Heart left ventricle (tissue), 16 donors: ENCODE data around the gene RALGAPA2. TPM values are rescaled to one million over a fixed set of nuclear protein-coding genes. Genes with fewer than 3 reads are reported as not detected.

Experiments used
- ATAC-seq, 4 donors: fragments of 200-7000 bp; cut with Tn5 transposase; one replicate each; pipeline ENCODE4 v1.9.1; 2020 to 2022; ENCODE audit warnings: moderate library complexity in 4 of 4, mild to moderate bottlenecking in 3 of 4, moderate number of reproducible peaks in 1 of 4
- DNase-seq, 5 donors: peaks; one replicate each; pipeline ENCODE4 v3.0.0-alpha.2; 2020
- H3K27ac ChIP-seq, 12 donors: fragments of 200-600 bp; sonication (generic) in 4 of 12; one replicate each; pipeline versions ENCODE4 v1.5.0 to v1.8.0; 2016 to 2022; ENCODE audit warnings: mild to moderate bottlenecking in 2 of 12
- H3K27me3 ChIP-seq, 9 donors: fragments of 200-600 bp; sonication (generic) in 2 of 9; one replicate each; pipeline versions ENCODE4 v1.5.1 to v1.8.0; 2016 to 2022; ENCODE audit warnings: mild to moderate bottlenecking in 3 of 9
- H3K36me3 ChIP-seq, 9 donors: fragments of 200-600 bp; sonication (generic) in 2 of 9; one replicate each; pipeline versions ENCODE4 v1.5.0 to v1.8.0; 2018 to 2022; ENCODE audit warnings: mild to moderate bottlenecking in 2 of 9
- H3K4me1 ChIP-seq, 12 donors: fragments of 200-600 bp; sonication (generic) in 4 of 12; one replicate each; pipeline versions ENCODE4 v1.5.0 to v1.8.0; 2016 to 2022; ENCODE audit warnings: mild to moderate bottlenecking in 3 of 12
- H3K4me3 ChIP-seq, 12 donors: fragments of 200-600 bp; sonication (generic) in 4 of 12; one replicate each; pipeline versions ENCODE4 v1.5.0 to v1.8.0; 2017 to 2022; ENCODE audit warnings: mild to moderate bottlenecking in 9 of 12, moderate library complexity in 4 of 12
- H3K9me3 ChIP-seq, 12 donors: fragments of 200-600 bp; sonication (generic) in 4 of 12; one replicate each; pipeline versions ENCODE4 v1.5.0 to v1.8.0; 2016 to 2022; ENCODE audit warnings: mild to moderate bottlenecking in 1 of 12
- CTCF ChIP-seq, 12 donors: fragments of 200-600 bp; sonication (generic) in 4 of 12; IDR thresholded peaks; one replicate each; pipeline versions ENCODE4 v1.5.0 to v1.8.0; 2018 to 2022; ENCODE audit warnings: antibody characterized with exemption in 12 of 12, mild to moderate bottlenecking in 5 of 12
- POLR2A ChIP-seq, 2 donors: fragments of 450-650 bp; IDR thresholded peaks; one replicate each; pipeline ENCODE4 v1.6.1; 2017; ENCODE audit warnings: antibody characterized with exemption in 2 of 2, mild to moderate bottlenecking in 2 of 2, moderate library complexity in 2 of 2
- WGBS, 4 donors: extraction: QIAGEN DNeasy Blood & Tissue Kit in 2 of 4; methylation state at CpG; one replicate each; pipeline versions ENCODE4 v1.1.5 to v1.1.7; 2013 to 2018; 5-methylcytosine and 5-hydroxymethylcytosine counted together
- intact Hi-C, 10 donors: fragments of 100-400 bp; cut with DNase I; formaldehyde crosslinking; loops; one replicate each; pipeline versions ENCODE4 v1.11.1 to v1.14.2; 2022
- polyA plus RNA-seq, 2 donors: library from polyadenylated mRNA; stranded (reverse); fragments of 200-250 nt; gene quantifications; one replicate each; pipeline ENCODE4 v1.2.3, GENCODE V29; 2013
- total RNA-seq, 9 donors: library from RNA; depleted of rRNA in 2 of 9; stranded (reverse); fragments of >200 nt in 2 of 9; fragmentation: NEBNext Ultra II Directional in 3 of 9; extraction: Animal tissue kit (Norgen Biotek cat#: 25700) in 3 of 9; gene quantifications; one replicate each; pipeline versions ENCODE4 v1.1.0 to v1.2.4, GENCODE V29; 2016 to 2023
- donor health status: ischemic (EF 13 %, LVEDD 7.1; RV severe dilation, severe dysfunction).
- donor health status: healthy with polysubstance abuse.
- donor health status: DM: no; HTN: yes; CAD: no.
- donor health status: DM: no; HTN: no; CAD: no.
- donor health status: ischemic (EF 25% LVEDD 6.9; RV normal size, moderate dysfunction).
- donor health status: ischemic (EF 25% LVEDD 5.7; RV mildly dilated, moderate dysfunction).
- donor health status: healthy.
- donor health status: DM: yes; HTN: yes; CAD: no.
- donor health status: ischemic (EF 35%, LVEDD 5.7; RV mildly dilated, moderate dysfunction).
- donor health status: nonischemic (EF 11% LVEDD 7.7; RV severe dilation, severe dysfunction).
- donor health status: DM: yes; HTN: yes; CAD: no.
- donor health status: PGD.
- donor health status: ischemic (EF 29% LVEDD 5.4; RV normal size, mild dysfunction).
- donor health status: nonischemic (EF 23%, LVEDD 6.1; RV moderate dilation, normal function).

RALGAPA2 gene
- total and polyA plus RNA-seq, 11 donors = 5.6 to 33.8 (median 21.4) TPM

DNA sequence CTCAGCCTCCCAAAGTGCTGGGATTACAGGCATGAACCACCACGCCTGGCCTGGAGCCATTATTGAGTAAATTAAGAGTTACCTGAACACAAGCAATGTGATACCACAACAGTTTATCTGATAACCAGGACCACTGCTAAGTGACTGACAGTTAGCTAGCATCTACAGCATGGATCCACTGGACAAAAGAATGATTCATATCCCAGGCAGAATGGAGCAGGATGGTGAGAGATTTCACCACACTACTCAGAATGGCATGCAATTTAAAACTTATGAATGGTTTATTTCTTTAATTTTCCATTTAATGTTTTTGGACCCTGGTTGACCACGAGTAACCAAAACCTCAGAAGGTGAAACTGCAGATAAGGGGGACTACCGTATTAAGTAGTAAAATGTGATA is 48.6 kb downstream of the RALGAPA2 start:
- H3K9me3 ChIP-seq = no peaks in the 10 kb centered on the region
- peaks cover 0 to 33% (median 17%) of the 10 kb centered on the region in 12 donors for H3K4me1 ChIP-seq
- TF ChIP-seq CTCF (IDR thresholded peaks at IDR 0.05) (no peak), POLR2A (IDR thresholded peaks at IDR 0.05) (no peak)
- 88 to 91% (median 90%) methylated on average over 3 of the region's 3 CpGs for WGBS, 4 donors
- intact Hi-C loops = loop anchor here in 7 of 10 donors (1.0 to 2.0 kb wide), 2 partner anchors 161 kb away; no protein-coding TSS in a partner anchor
- H3K27me3 ChIP-seq = no peaks in the 10 kb centered on the region
- DNase-seq (no peak), ATAC-seq (no peak)
- H3K36me3 ChIP-seq = no peaks in the 10 kb centered on the region
- H3K27ac ChIP-seq = no peak overlapping the region
- no peak overlapping the region for H3K4me3 ChIP-seq

DNA sequence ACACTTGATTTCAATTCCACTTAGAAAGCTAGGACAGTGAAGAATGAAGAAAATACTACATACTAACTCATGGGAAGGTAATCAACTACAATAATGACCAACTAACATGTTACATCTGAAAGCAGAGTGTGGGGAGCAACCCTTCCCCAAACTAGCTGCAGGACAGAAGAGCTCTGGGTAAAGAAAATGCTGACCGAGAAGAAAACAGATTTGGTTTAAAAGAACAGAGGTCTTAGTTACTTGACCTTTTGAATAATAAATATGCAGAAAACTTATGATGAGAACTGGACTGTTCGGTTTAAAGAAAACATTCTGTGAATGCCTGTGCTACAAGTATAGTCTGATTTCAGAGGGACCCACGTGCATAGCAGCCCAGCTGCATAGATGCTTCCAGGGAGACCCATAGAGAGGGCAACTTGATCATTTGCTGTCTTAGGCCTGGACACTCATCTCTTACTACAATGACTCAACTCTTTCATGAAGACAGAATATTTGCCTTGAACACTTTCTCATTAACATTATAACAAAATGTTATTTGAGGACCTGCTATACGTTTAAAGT is 53.5 kb downstream of the RALGAPA2 start:
- Histone ChIP-seq H3K36me3 (peaks cover 0 to 9% (median 0%) of the 10 kb centered on the region in 9 donors), H3K4me1 (peaks cover 0 to 14% (median 0%) of the 10 kb centered on the region in 12 donors), H3K27ac (no peak overlapping the region), H3K4me3 (no peak overlapping the region), H3K27me3 (no peaks in the 10 kb centered on the region), H3K9me3 (no peaks in the 10 kb centered on the region)
- TF ChIP-seq CTCF (IDR thresholded peaks at IDR 0.05) = no peak
- no peak for TF ChIP-seq POLR2A (IDR thresholded peaks at IDR 0.05)
- intact Hi-C loops = no loop called here
- DNase-seq (no peak), ATAC-seq (no peak)
- WGBS, 4 donors = 76 to 85% (median 83%) methylated on average over 4 of the region's 4 CpGs

DNA sequence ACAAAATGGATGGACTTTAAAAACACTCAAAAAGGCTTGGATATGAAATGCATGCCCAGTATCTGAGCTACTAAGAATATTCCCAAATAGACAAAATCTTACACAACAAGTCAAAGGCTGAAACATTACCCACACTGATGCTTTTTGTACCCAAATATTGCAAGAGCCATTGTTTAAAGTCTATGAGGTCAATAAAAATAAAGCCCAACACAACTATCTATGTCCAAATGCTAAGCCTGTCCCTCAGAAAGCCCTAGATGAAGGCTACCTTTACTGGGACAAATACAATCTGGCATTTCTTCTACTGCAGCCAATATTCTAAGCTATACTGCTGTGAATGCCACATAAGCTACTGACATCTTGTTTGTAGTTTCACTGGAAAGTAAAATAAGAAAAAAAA is 54.3 kb downstream of the RALGAPA2 start:
- Histone ChIP-seq H3K9me3 (no peaks in the 10 kb centered on the region), H3K27me3 (no peaks in the 10 kb centered on the region), H3K27ac (no peak overlapping the region), H3K36me3 (peaks cover 0 to 9% (median 0%) of the 10 kb centered on the region in 9 donors), H3K4me3 (no peak overlapping the region), H3K4me1 (peaks cover 0 to 14% (median 0%) of the 10 kb centered on the region in 12 donors)
- DNase-seq = no peak
- no peak for ATAC-seq
- intact Hi-C loops = no loop called here
- TF ChIP-seq CTCF (IDR thresholded peaks at IDR 0.05) (no peak), POLR2A (IDR thresholded peaks at IDR 0.05) (no peak)

DNA sequence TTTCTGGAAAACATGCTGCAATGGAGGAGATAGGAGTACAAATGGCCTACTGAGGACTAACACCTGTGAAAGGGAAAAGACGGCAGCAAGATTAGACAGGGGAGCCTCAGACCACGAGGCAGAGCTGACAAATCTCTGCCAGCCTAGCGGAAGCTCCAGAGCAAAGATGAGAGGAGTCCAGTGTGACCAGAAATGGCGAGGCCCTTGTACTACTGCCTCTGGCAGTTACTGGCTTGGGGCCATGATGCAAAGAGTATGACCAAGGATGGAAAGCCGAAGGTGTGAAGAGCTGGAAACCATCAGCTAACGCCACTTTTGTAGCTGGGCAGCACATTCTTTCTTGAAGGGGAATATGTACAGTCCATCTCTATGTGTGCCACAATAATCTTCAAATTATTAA is 55.4 kb downstream of the RALGAPA2 start:
- 84 to 87% (median 86%) methylated on average over 6 of the region's 6 CpGs for WGBS, 4 donors
- DNase-seq (no peak), ATAC-seq (no peak)
- Histone ChIP-seq H3K4me3 (no peak overlapping the region), H3K27ac (no peak overlapping the region), H3K9me3 (no peaks in the 10 kb centered on the region), H3K4me1 (peaks cover 0 to 14% (median 0%) of the 10 kb centered on the region in 12 donors), H3K27me3 (no peaks in the 10 kb centered on the region), H3K36me3 (peaks cover 0 to 13% (median 0%) of the 10 kb centered on the region in 9 donors)
- intact Hi-C loops = no loop called here
- no peak for TF ChIP-seq POLR2A (IDR thresholded peaks at IDR 0.05)
- TF ChIP-seq CTCF (IDR thresholded peaks at IDR 0.05) = no peak
